T-helper 17 cell (primary cell): Measurements from ENCODE around the gene TOMM7. TPM values are rescaled to one million over a fixed set of nuclear protein-coding genes. Genes with fewer than 3 reads are reported as not detected.
"Not testable (repeated sequence)": the region's sequence is repeated elsewhere in the genome, so short reads cannot be mapped to it uniquely, and the experiment has no call there.

ENCODE experiments used
- ATAC-seq: fragments of 150-1000 bp; cut with Tn5 transposase; 2 replicates; pipeline ENCODE4 v1.10.0; 2021; ENCODE audit warnings: mild to moderate bottlenecking, moderate library complexity
- DNase-seq, 3 donors: peaks; one replicate each; pipeline versions ENCODE4 v3.0.0 to v3.0.0-alpha.2; 2020 to 2021
- H3K9me3 ChIP-seq: one replicate; pipeline ENCODE4 v1.7.0; 2013; ENCODE audit warnings: low read length, mild to moderate bottlenecking; ENCODE audit not compliant: control insufficient read depth, poor library complexity, severe bottlenecking
- H3K27ac Mint-ChIP-seq: one replicate; pipeline ENCODE4 v1.8.0; 2022; ENCODE audit warnings: mild to moderate bottlenecking, moderate library complexity, mixed read lengths
- H3K27me3 Mint-ChIP-seq: one replicate; pipeline ENCODE4 v1.8.0; 2022; ENCODE audit warnings: mixed read lengths
- H3K36me3 Mint-ChIP-seq: one replicate; pipeline ENCODE4 v1.8.0; 2022; ENCODE audit warnings: low read depth, mixed read lengths
- H3K4me1 Mint-ChIP-seq: one replicate; pipeline ENCODE4 v1.8.0; 2022; ENCODE audit warnings: mild to moderate bottlenecking, mixed read lengths
- H3K4me3 Mint-ChIP-seq: one replicate; pipeline ENCODE4 v1.8.0; 2022; ENCODE audit warnings: mild to moderate bottlenecking, moderate library complexity, mixed read lengths
- total RNA-seq, 4 donors: library from RNA in 2 of 4; stranded (reverse) in 2 of 4; gene quantifications; one replicate each; pipeline ENCODE4 v1.2.3 and lab custom pipeline; 2022 to 2026

Gene TOMM7
- total RNA-seq, 2 donors from 2014 or later = 425 to 606 TPM

DNA sequence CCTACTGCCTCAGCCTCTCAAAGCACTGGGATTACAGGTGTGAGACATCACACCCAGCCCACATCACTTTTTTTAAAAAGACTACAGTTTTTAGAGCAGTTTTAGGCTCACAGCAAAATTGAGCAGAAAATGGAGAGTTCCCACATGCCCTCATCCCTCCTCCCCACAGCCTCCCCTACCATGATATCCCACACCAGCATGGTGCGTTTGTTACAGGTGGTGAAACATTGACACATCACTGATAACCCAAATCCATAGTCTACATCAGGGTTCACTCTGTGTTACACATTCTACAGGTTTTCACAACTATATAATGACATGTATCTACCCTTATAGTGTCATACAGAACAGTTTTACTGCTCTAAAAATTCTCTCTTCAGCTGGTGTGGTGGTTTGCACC lies 24.3 kb upstream of the TOMM7 start:
- Mint-ChIP-seq H3K4me3 (no peak overlapping the region), H3K36me3 (no peaks in the 10 kb centered on the region), H3K27ac (no peak overlapping the region), H3K4me1 (peaks cover 2% of the 10 kb centered on the region), H3K27me3 (peaks cover 4% of the 10 kb centered on the region)
- no peak for ATAC-seq
- DNase-seq = no peak
- H3K9me3 ChIP-seq = no peaks in the 10 kb centered on the region

- H3K27me3 Mint-ChIP-seq = peaks cover 4% of the 10 kb centered on the region
- no peaks in the 10 kb centered on the region for H3K36me3 Mint-ChIP-seq
- ATAC-seq = no peak
- no peak for DNase-seq
- no peak overlapping the region for H3K4me3 Mint-ChIP-seq
- H3K27ac Mint-ChIP-seq = no peak overlapping the region
- H3K9me3 ChIP-seq = no peaks in the 10 kb centered on the region
- H3K4me1 Mint-ChIP-seq = peaks cover 2% of the 10 kb centered on the region
Observed at GRCh38 chr7:22845221-22845834, 22.7 kb upstream of the TOMM7 start.

GRCh38 chr7:22843681-22844309 lies 21.1 kb upstream of the TOMM7 start:
- H3K36me3 Mint-ChIP-seq = no peaks in the 10 kb centered on the region
- no peak for ATAC-seq
- no peak overlapping the region for H3K27ac Mint-ChIP-seq

GRCh38 chr7:22842973-22843372 lies 20.3 kb upstream of the TOMM7 start:
- Mint-ChIP-seq H3K27ac (no peak overlapping the region), H3K4me3 (no peak overlapping the region), H3K36me3 (no peaks in the 10 kb centered on the region), H3K4me1 (peaks cover 2% of the 10 kb centered on the region), H3K27me3 (peaks cover 3% of the 10 kb centered on the region)
- DNase-seq = no peak
- no peak for ATAC-seq
- no peaks in the 10 kb centered on the region for H3K9me3 ChIP-seq

More at GRCh38 chr7:22843681-22844309, 21.1 kb upstream of the TOMM7 start:
- Mint-ChIP-seq H3K4me1 (peaks cover 2% of the 10 kb centered on the region), H3K4me3 (no peak overlapping the region), H3K27me3 (peaks cover 4% of the 10 kb centered on the region)
- no peaks in the 10 kb centered on the region for H3K9me3 ChIP-seq
- no peak for DNase-seq

GRCh38 chr7:22842383-22842941 lies 19.8 kb upstream of the TOMM7 start:
- peaks cover 7% of the 10 kb centered on the region for H3K27me3 Mint-ChIP-seq
- H3K9me3 ChIP-seq = no peaks in the 10 kb centered on the region
- H3K27ac Mint-ChIP-seq = no peak overlapping the region
- H3K4me1 Mint-ChIP-seq = peaks cover 2% of the 10 kb centered on the region
- H3K36me3 Mint-ChIP-seq = no peaks in the 10 kb centered on the region
- no peak overlapping the region for H3K4me3 Mint-ChIP-seq
- ATAC-seq (no peak), DNase-seq (no peak)

DNA sequence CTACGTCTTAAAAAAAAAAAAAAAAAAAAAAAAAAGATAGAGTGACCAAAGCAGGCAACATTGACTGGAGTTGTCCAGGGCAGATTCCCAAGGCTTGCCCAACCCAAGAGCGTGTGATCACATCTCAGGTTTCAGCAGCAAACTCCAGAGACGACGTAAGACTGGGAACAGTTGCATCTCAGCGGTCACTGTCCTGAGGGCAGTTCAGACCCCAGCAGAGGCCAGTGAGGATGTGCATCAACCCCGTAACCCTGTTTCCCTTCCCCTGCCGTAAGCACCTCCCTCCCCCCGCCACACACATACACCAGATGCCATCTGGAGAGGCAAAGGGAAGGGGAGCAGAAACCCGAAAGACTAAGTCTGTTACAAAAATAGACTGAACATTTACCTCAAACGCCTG lies 19.3 kb upstream of the TOMM7 start:
- ATAC-seq (no peak), DNase-seq (no peak)
- no peaks in the 10 kb centered on the region for H3K36me3 Mint-ChIP-seq
- no peak overlapping the region for H3K27ac Mint-ChIP-seq
- peaks cover 2% of the 10 kb centered on the region for H3K4me1 Mint-ChIP-seq
- peaks cover 10% of the 10 kb centered on the region for H3K27me3 Mint-ChIP-seq
- no peak overlapping the region for H3K4me3 Mint-ChIP-seq
- H3K9me3 ChIP-seq = no peaks in the 10 kb centered on the region

DNA sequence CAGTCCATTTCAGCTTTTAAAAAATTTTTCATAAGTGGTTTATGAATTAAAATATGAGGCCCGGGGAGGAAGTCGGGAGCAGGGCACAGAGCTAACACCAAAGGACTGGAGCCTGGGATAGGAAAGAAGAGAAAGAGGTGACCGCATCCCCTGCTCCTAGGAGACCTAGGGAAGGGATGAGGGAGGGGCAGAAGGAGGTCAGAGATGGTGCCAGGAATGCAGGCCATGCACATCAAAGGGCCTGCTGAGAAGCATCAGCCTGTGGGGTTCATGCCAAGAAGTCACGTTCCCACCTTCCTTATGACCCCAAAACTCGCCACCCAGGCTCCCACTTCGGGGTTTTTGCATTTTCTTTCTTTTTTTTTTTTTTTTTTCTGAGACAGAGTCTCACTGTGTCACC lies 14.7 kb upstream of the TOMM7 start:
- ATAC-seq = no peak
- H3K27ac Mint-ChIP-seq = no peak overlapping the region

GRCh38 chr7:22836506-22836905 lies 13.9 kb upstream of the TOMM7 start:
- not testable (repeated sequence) for H3K9me3 ChIP-seq, H3K4me1 Mint-ChIP-seq, H3K4me3 Mint-ChIP-seq, H3K36me3 Mint-ChIP-seq, H3K27ac Mint-ChIP-seq, ATAC-seq, DNase-seq
- H3K27me3 Mint-ChIP-seq = peaks cover 17% of the 10 kb centered on the region

More for the DNA sequence above, 14.7 kb upstream of the TOMM7 start:
- H3K4me1 Mint-ChIP-seq = no peaks in the 10 kb centered on the region
- no peak for DNase-seq
- no peaks in the 10 kb centered on the region for H3K9me3 ChIP-seq
- H3K4me3 Mint-ChIP-seq = no peak overlapping the region
- peaks cover 17% of the 10 kb centered on the region for H3K27me3 Mint-ChIP-seq
- no peaks in the 10 kb centered on the region for H3K36me3 Mint-ChIP-seq

GRCh38 chr7:22833957-22834356 lies 11.3 kb upstream of the TOMM7 start:
- DNase-seq (no peak), ATAC-seq (no peak)
- Mint-ChIP-seq H3K4me1 (no peaks in the 10 kb centered on the region), H3K27me3 (peaks cover 30% of the 10 kb centered on the region), H3K36me3 (peaks cover 2% of the 10 kb centered on the region), H3K27ac (no peak overlapping the region), H3K4me3 (no peak overlapping the region)
- no peaks in the 10 kb centered on the region for H3K9me3 ChIP-seq

DNA sequence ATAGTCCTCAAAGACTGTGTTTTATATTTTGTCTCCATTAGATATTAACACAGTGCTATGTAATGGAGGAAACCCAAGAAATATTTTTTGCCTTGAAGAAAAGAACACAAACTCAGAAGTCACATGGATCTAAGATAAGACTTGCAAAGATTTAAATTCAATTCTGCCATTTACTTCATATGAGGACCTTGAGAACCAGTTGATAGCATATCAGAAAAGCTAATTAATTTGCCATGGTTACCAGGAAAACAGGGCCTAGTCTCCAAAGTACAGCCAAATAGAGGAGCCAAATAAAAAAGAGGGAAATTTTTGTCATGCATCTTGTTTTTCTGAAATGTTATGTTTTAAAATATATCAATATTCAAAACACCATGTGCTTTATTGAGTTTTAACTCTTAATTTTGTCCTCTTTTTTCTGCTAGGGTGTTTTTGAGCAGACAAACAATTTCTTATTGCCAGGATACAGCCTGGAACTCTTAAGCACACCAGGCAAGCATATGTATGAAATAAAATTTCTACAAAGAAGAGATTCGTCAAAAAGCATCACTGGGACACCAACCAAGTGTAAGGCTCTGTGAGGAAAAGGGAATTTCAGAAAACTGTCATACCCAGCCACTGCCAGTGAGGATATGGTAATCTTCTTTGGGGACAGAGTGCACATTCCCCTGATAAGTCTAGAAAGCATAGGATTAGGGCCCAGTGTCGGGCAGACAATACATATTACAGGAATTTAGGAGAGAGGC lies 10.6 kb upstream of the TOMM7 start:
- ATAC-seq = no peak
- Mint-ChIP-seq H3K4me1 (no peaks in the 10 kb centered on the region), H3K4me3 (no peak overlapping the region), H3K27me3 (peaks cover 30% of the 10 kb centered on the region), H3K27ac (no peak overlapping the region), H3K36me3 (peaks cover 2% of the 10 kb centered on the region)
- no peaks in the 10 kb centered on the region for H3K9me3 ChIP-seq
- DNase-seq = no peak

GRCh38 chr7:22832401-22832800 lies 9.8 kb upstream of the TOMM7 start:
- DNase-seq (no peak), ATAC-seq (no peak)
- no peak overlapping the region for H3K4me3 Mint-ChIP-seq
- no peaks in the 10 kb centered on the region for H3K4me1 Mint-ChIP-seq
- H3K36me3 Mint-ChIP-seq = peaks cover 2% of the 10 kb centered on the region
- H3K27me3 Mint-ChIP-seq = peaks cover 23% of the 10 kb centered on the region
- H3K27ac Mint-ChIP-seq = no peak overlapping the region
- no peaks in the 10 kb centered on the region for H3K9me3 ChIP-seq

DNA sequence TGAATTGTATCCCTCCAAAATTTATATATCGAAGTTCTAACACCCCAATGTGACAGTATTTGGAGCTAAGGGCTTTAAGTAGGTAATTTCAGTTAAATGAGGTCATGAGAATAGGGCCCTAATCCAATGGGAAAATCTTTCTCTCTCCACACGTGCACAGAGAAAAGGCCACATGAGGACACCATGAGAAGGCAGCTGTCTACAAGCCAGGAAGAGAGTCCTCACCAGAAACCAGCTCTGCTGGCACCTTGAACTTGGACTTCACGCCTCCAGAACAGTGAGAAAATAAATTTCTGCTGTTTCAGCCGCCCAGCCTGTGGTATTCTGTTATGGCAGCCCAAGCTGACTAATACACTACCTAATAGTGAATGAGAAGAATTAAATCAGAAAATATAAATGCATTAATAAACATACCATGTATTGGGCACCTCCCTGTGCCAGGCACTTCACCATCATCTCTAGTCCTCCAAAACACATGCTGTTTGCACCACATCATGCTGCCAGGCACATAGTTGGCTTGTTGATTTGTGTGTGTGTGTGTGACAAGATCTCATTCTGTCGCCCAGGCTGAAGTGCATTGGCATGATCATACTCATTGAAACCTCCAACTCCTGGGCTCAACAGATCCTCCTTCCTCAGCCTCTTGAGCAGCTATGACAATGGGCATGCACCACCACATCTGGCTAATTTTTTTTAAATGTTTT lies 9.1 kb upstream of the TOMM7 start:
- DNase-seq (no peak), ATAC-seq (no peak)
- Mint-ChIP-seq H3K36me3 (peaks cover 2% of the 10 kb centered on the region), H3K4me1 (no peaks in the 10 kb centered on the region), H3K27ac (no peak overlapping the region), H3K4me3 (no peak overlapping the region), H3K27me3 (peaks cover 18% of the 10 kb centered on the region)
- no peaks in the 10 kb centered on the region for H3K9me3 ChIP-seq

GRCh38 chr7:22827563-22827962 lies 4.9 kb upstream of the TOMM7 start:
- DNase-seq = no peak

More at GRCh38 chr7:22827563-22827962, 4.9 kb upstream of the TOMM7 start:
- no peaks in the 10 kb centered on the region for H3K9me3 ChIP-seq
- Mint-ChIP-seq H3K4me1 (peaks cover 2% of the 10 kb centered on the region), H3K4me3 (no peak overlapping the region), H3K27me3 (peaks cover 34% of the 10 kb centered on the region), H3K36me3 (peaks cover 3% of the 10 kb centered on the region), H3K27ac (no peak overlapping the region)
- ATAC-seq = no peak
